ENCODE data around the gene CDH4.

The CDH4 gene

GRCh38 chr20:61482056-61482887 is 230.2 kb downstream of the CDH4 start:
- CTCF ChIA-PET: interaction anchor here (0.6 kb wide), 2 partner anchors 387 to 806 kb away, joined by 3 to 4 read pairs; no protein-coding TSS in a partner anchor
- peak; percentile 69 for DNase-seq (ENCODE audit: low spot score)
- H3K27ac ChIP-seq: no peak overlapping the region
- POLR2A ChIA-PET (ENCODE audit: low non-redundant PET): no interaction called here
- no peak for TF ChIP-seq CTCF (conservative IDR thresholded peaks at IDR 0.05; ENCODE audit: low read depth)

- TF ChIP-seq CTCF (conservative IDR thresholded peaks at IDR 0.05; ENCODE audit: low read depth): no peak
- H3K27ac ChIP-seq: no peak overlapping the region
- DNase-seq (ENCODE audit: low spot score): no peak
- ChIA-PET POLR2A (ENCODE audit: low non-redundant PET) (no interaction called here), CTCF (interaction anchor here (0.6 kb wide), 2 partner anchors 386 to 807 kb away, joined by 3 to 4 read pairs; no protein-coding TSS in a partner anchor)
Measured at GRCh38 chr20:61482901-61483300, 230.8 kb downstream of the CDH4 start.

- TF ChIP-seq CTCF (conservative IDR thresholded peaks at IDR 0.05; ENCODE audit: low read depth): no peak
- ChIA-PET POLR2A (ENCODE audit: low non-redundant PET) (no interaction called here), CTCF (interaction anchor here (0.6 kb wide), 2 partner anchors 385 to 807 kb away, joined by 3 to 4 read pairs; no protein-coding TSS in a partner anchor)
- no peak for DNase-seq (ENCODE audit: low spot score)
- H3K27ac ChIP-seq: no peak overlapping the region
Measured at GRCh38 chr20:61483336-61484067, 231.4 kb downstream of the CDH4 start.

- ChIA-PET CTCF (interaction anchor here (0.5 to 0.7 kb wide), 2 partner anchors 28 to 614 kb away, joined by 3 read pairs; no protein-coding TSS in a partner anchor), POLR2A (ENCODE audit: low non-redundant PET) (no interaction called here)
- H3K27ac ChIP-seq: no peak overlapping the region
- DNase-seq (ENCODE audit: low spot score): no peak
- no peak for TF ChIP-seq CTCF (conservative IDR thresholded peaks at IDR 0.05; ENCODE audit: low read depth)
Measured at GRCh38 chr20:61486198-61486597, 234.1 kb downstream of the CDH4 start.

GRCh38 chr20:61487346-61487996 is 235.4 kb downstream of the CDH4 start:
- ChIA-PET POLR2A (ENCODE audit: low non-redundant PET) (no interaction called here), CTCF (no interaction called here)
- no peak overlapping the region for H3K27ac ChIP-seq
- no peak for TF ChIP-seq CTCF (conservative IDR thresholded peaks at IDR 0.05; ENCODE audit: low read depth)
- no peak for DNase-seq (ENCODE audit: low spot score)

GRCh38 chr20:61487997-61488371 is 235.9 kb downstream of the CDH4 start:
- ChIA-PET POLR2A (ENCODE audit: low non-redundant PET) (no interaction called here), CTCF (no interaction called here)
- no peak for TF ChIP-seq CTCF (conservative IDR thresholded peaks at IDR 0.05; ENCODE audit: low read depth)
- no peak overlapping the region for H3K27ac ChIP-seq
- no peak for DNase-seq (ENCODE audit: low spot score)
